ENCODE measurements around the gene ISG15.
"Not testable (repeated sequence)": the region's sequence is repeated elsewhere in the genome, so short reads cannot be mapped to it uniquely, and the experiment has no call there.

ISG15 gene

DNA sequence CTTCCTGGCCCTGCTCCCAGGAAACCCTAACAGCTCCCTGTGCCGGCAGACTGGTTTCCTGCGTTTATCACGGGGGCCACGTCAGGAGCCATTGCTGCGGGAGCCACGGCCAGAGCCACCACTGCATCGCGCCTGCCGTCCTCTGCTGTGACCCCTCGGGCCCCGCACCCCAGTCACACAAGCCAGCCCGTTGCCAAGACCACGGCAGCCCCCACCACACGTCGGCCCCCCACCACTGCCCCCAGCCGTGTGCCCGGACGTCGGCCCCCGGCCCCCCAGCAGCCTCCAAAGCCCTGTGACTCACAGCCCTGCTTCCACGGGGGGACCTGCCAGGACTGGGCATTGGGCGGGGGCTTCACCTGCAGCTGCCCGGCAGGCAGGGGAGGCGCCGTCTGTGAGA is 34.7 kb downstream of the ISG15 start:
- no peak for DNase-seq

DNA sequence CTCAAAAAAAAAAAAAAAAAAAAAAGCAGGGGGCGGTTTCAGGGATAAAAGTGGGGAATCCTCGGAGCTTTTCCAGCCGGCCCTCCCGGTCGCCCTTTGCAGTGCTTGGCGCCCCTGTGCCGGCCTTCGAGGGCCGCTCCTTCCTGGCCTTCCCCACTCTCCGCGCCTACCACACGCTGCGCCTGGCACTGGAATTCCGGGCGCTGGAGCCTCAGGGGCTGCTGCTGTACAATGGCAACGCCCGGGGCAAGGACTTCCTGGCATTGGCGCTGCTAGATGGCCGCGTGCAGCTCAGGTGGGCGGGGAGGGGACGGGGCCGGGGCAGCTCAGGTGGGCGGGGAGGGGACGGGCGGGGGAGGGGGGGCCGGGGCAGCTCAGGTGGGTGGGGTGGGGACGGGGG is 35.5 kb downstream of the ISG15 start:
- no peak for DNase-seq

DNA sequence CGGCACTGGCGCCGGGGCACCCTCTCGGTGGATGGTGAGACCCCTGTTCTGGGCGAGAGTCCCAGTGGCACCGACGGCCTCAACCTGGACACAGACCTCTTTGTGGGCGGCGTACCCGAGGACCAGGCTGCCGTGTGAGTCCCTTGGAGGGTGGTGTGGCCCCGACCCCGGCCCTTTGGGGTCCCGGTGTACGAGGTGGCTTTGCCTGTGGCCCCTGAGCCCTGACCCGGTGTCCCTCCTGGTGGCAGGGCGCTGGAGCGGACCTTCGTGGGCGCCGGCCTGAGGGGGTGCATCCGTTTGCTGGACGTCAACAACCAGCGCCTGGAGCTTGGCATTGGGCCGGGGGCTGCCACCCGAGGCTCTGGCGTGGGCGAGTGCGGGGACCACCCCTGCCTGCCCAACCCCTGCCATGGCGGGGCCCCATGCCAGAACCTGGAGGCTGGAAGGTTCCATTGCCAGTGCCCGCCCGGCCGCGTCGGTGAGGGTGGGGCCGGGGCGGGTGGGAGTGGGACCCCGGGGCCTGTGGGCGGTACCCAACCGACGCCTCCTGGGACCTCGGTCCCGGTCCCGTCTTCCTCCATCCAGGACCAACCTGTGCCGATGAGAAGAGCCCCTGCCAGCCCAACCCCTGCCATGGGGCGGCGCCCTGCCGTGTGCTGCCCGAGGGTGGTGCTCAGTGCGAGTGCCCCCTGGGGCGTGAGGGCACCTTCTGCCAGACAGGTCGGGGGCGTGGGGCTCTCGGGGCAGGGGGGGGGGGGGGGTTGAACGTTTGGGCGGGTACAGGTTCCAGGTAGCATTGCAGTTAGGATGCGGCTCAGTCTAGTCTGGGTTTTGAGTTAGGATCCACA is 36.2 kb downstream of the ISG15 start:
- no peak for DNase-seq

DNA sequence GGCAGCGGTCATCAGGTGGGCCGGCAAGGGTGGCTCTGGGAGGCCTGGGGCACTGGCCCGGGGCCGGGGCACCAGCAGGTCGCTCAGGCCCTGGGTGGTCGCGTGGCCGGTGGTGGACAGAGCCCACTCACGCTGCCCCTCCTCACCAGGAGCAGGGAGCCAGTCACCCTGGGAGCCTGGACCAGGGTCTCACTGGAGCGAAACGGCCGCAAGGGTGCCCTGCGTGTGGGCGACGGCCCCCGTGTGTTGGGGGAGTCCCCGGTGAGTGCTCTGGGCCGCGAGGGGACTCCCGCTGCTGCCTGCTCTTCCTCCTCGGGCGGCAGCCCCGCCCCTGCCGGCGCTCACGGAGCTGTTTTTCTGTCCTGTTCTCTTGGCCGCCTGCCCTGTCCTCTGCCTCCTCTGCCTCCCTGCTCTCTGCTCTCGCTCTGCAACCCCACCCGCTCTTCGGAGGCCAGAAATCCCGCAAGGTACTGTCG is 37.3 kb downstream of the ISG15 start:
- no peak for DNase-seq

DNA sequence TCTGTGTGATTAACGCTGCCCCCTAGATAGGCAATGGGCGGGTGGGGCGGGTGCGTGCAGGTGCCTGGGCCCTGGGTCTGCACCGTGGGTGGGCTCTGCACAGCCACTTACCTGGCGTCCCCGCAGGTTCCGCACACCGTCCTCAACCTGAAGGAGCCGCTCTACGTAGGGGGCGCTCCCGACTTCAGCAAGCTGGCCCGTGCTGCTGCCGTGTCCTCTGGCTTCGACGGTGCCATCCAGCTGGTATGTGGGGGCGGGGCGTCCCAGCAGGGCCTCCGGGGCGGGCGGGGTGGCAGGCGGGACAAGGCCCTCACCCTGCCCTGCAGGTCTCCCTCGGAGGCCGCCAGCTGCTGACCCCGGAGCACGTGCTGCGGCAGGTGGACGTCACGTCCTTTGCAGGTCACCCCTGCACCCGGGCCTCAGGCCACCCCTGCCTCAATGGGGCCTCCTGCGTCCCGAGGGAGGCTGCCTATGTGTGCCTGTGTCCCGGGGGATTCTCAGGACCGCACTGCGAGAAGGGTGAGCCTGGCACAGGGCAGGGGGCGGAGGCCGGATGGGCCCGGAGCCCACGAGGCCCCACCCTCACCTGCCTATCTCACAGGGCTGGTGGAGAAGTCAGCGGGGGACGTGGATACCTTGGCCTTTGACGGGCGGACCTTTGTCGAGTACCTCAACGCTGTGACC is 38.0 kb downstream of the ISG15 start:
- DNase-seq = no peak

DNA sequence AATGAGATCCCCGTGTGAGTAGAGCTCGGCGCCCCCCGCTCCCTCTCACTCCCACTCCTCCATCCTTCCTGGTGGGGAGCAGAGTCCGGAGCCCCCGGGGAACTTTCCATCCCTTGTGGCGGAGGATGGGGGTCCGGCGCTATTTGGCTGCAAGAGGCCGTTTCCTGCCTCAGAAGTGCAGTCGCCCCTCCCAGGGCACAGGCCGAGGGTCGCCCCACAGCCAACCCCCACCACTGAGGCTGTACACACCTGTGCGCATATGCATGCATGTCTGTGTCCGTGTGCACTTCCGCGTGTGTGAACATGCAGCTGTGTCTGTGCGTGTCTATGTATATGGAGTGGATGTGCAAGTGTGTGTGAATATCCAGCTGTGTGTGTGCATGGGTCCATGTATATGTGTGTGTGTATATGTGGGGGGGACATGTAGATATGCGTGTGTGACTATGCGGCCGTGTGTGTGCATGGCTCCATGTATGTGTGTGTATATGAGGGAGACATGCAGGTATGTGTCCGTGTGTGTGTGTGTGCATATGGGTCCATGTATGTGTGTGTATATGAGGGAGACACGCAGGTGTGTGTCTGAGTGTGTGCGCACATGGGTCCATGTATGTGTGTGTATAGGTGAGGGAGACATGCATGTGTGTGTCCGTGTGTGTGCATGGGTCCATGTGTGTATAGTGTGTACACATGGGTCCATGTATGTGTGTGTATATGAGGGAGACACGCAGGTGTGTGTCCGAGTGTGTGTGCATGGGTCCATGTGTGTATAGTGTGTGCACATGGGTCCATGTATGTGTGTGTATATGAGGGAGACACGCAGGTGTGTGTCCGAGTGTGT is 38.9 kb downstream of the ISG15 start:
- no peak for DNase-seq

DNA sequence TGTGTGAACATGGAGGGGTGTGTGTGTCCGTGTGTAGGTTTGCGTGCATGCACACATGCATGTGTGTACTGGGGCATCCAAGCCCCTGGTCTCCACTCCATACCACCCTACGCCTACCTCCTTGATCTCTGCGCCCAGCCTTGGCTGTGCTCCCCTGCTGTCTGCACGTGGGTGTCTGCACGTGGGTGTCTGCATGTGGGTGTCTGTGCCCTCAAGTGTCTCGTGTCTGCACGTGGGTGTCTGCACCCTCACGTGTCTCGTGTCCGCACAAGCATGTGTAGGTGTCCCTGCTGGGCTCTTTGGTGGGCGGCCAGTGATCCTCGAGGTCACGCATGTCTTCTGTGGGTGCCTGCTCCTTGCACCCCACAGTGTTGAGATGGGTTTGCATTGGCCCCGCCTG is 39.7 kb downstream of the ISG15 start:
- no peak for DNase-seq

DNA sequence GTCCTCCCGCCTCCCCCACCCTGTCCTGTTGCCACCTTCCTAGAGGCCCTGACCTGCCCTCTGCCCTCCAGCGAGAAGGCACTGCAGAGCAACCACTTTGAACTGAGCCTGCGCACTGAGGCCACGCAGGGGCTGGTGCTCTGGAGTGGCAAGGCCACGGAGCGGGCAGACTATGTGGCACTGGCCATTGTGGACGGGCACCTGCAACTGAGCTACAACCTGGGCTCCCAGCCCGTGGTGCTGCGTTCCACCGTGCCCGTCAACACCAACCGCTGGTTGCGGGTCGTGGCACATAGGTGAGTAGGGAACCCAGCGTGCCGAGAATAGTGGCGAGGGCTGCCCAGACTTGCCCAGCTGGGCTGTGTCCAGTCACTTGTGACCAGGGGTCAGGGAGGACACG is 40.4 kb downstream of the ISG15 start:
- DNase-seq = no peak

DNA sequence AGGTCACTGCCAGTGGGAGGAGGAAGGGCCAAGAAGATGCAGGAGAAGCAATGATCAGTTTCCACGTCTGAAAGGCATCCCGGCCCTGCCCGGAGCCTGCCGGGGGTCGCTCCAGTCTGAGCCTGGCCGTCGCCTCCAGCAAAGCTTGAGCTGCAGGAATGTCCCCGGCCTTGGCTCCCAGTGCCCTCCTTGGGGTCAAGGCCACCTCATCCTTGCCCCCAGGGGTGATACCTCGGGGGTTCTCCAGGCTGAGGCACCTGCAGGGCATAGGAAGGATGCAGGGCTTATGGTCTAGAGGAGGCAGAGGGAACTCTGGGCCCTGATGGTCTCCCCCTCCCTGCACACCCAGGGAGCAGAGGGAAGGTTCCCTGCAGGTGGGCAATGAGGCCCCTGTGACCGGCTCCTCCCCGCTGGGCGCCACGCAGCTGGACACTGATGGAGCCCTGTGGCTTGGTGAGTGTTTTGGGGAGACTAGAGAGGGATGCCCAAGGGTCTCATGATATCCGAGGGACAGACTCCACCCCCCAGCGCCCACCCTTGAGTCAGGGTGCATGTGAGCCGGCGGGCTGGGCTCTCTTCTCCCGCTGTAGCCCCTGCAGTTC is 40.9 kb downstream of the ISG15 start:
- no peak for DNase-seq

DNA sequence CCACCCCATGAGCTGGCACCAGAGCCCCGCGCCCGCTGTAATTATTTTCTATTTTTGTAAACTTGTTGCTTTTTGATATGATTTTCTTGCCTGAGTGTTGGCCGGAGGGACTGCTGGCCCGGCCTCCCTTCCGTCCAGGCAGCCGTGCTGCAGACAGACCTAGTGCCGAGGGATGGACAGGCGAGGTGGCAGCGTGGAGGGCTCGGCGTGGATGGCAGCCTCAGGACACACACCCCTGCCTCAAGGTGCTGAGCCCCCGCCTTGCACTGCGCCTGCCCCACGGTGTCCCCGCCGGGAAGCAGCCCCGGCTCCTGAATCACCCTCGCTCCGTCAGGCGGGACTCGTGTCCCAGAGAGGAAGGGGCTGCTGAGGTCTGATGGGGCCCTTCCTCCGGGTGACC is 41.7 kb downstream of the ISG15 start:
- no peak for DNase-seq

DNA sequence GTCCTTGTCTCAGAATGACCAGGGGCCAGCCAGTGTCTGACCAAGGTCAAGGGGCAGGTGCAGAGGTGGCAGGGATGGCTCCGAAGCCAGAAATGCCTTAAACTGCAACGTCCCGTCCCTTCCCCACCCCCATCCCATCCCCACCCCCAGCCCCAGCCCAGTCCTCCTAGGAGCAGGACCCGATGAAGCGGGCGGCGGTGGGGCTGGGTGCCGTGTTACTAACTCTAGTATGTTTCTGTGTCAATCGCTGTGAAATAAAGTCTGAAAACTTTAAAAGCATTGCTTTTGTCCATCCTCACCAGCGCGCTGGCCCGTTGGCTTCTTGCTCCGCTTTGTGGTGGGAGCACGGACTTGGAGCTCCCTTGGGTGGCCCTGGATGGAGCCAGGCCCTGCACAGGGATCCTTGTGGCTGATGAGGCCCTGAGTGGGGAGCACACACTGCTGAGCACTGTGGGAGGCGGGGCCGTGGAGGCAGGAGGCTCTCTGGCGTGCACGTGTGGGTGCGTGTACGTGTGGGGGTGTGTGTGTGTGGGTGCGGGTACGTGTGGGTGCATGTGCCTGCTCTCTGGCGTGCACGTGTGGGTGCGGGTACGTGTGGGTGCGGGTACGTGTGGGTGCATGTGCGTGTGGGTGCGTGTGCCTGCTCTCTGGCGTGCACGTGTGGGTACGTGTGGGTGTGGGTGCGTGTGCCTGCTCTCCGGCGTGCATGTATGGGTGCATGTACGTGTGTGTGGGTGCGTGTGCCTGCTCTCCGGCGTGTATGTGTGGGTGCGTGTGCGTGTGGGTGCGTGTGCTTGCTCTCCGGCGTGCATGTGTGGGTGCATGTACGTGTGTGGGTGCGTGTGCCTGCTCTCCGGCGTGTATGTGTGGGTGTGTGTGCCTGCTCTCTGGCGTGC is 42.8 kb downstream of the ISG15 start:
- no peak for DNase-seq

DNA sequence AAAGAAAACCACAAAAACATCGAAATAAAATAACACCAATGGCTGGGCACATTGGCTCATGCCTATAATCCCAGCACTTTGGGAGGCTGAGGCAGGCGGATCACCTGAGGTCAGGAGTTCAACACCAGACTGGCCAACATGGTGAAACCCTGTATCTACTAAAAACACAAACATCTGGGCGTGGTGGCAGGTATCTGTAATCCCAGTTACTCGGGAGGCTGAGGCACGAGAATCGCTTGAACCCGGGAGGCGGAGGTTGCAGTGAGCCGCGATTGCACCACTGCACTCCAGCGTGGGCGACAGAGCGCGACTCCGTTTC is 44.4 kb downstream of the ISG15 start:
- not testable (repeated sequence) for DNase-seq

DNA sequence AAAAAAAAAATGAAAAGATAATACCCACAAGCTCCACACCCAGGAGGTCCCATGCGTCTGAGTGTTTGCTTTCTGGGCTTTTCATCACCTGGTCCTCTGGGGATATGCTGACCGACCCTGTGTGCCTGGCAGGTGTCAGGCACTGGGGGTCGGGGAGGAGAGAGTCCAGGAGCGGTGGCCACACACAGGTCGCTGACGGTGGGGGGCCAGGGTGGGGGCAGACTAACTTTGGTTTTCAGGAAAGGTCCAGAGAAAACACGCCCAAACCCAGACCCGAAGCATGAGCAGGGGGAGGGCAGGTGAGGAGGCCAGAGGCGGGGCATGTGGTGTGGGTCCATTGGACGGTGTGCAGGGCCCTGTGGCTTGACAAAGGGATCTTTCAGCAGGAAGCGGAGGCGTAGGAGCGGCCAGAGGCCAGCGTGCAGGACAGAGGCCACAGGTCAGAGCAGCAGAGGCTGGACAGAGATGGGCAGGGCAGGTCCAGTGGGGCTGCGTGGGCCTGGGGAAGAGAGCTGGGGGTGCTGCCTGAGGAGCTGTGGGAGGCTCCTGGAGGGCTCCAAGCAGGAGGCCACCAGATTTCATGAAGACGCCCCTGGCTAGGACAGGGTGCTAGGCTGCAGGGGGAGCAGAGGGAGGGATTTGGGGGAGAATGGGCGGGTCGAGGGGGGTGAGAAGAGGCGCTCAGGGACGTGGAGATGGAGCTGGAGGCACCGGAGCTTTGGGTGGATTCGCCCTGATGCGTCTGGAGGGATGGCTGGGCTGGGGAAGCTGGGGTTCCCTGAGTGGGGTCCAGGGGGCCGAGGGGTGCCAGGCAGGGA is 45.0 kb downstream of the ISG15 start:
- DNase-seq = no peak

DNA sequence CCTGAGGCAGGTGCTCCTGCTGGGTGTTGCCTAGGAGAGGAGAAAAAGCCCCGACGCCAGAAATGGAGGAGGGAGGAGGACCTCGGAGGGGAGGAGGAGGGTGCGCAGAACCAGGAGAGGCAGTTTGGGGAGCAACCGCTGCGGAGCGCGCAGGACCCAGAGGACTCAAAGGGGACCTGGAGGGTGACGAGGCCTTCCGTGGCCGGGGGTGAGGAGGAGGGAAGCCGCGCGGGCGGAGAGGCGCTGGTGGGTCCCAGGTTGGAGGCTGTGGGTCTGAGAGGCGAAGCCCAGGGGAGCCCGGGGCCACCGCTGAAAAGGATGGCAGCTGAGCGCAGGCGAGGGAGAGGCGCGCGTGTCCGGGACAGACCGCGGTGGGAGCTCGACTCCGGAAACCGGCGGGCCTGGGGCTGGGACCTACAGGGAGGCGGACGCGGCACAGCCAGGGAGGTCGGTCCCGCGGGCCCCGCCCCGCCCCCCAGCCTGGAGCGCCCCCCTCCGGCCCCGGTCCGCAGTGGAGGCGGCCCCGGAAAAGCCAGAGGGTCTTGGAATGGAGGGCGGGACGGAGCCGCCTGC is 45.7 kb downstream of the ISG15 start:
- DNase-seq = no peak

DNA sequence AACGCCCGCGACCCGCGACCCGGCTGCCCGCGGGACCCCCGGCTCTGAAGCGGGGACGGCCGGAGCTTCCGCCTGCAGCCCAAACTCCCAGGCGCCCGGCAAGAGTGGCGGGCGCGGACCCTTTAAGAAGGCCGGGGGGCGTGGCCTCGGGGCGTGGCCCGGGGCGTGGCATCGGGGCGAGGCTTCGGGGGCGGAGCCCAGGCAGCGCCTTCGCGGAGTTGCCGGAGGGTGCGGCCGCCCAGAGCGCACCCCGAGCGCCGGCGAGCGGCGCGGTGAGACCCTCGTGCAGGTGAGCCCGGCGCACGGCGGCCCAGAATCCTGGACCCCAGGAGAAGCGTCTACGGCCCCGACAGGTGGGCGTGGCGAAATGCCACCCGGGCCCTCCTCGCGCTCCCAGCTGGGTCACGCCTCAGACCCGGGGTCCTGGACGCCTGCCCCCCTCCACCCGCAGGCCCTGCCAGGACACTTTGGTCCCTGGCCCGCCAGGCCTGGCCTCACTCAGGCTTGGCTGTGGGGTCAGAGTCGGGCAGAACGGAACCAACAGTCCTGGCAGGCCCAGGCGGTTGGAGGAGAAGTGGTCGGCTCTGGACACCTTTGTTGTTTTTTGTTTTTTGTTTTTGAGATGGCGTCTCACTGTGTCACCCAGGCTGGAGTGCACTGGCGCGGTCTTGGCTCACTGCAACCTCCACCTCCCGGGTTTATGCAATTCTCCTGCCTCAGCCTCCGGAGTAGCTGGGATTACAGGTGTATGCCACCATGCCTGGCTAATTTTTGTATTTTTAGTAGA is 46.4 kb downstream of the ISG15 start:
- DNase-seq = peak; percentile 91

DNA sequence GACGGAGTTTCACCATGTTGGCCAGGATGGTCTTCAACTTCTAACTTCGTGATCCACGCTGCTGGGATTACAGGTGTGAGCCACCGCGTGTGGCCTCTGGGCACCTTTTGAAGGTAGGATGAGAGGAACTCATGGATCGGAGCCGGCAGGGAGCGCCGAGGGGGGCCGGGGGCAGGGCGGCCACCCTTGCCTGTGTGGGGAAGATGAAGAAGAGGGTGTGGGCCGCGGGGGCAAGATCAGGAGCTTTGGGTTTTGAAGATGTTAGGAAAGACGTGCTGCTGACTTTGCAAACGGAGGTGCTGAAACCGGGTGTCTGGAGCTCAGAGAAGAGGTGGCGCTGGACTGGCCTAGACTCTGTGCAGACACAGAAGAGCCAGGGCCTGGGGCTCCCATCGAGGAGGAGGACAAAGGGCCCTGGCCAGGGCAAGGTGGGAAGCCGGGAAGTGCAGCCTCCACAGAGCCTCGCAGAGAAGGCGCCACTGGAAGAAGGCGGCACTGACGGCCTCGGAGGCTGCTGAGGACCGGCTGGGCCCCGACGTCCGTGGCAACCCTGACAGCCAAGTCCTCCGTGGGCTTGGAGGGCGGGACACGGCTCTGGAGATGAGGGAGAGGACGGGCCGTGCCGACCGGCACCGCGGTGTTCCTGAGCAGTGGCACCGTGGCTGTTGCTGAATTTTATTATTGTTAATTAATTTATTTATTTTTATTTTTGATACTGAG is 47.1 kb downstream of the ISG15 start:
- no peak for DNase-seq

DNA sequence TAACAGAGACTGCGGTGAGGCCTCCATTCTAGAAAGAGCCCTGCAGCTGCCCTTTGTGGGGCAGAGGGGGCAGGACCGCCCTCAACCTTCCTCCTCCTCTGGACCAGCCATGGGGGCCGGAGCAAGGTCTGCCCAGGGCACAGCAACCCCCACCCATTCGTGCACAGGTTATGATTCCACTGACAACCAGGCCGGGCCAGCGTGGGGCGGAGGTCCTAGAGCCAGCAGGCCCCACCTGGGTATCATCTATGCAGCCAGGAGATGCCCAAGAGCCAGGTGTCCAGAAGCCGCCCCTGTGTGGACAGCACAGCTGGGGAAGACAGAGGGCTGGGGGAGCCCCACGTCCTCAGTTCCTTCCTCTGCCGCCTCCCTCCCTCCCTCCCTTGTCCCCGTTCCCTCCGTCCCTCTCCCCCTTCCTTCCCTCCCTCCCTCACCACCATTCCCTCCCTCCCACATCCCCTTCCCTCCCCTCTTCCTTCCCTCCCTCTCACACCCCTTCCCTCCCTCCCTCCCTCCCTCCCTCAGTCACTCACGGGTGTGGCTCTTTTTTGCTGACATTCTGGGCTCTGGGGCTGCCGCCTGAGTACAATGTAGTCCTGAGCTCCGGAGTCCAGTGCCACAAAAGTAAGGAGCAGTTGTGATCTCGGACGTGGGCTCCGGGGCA is 48.5 kb downstream of the ISG15 start:
- no peak for DNase-seq

DNA sequence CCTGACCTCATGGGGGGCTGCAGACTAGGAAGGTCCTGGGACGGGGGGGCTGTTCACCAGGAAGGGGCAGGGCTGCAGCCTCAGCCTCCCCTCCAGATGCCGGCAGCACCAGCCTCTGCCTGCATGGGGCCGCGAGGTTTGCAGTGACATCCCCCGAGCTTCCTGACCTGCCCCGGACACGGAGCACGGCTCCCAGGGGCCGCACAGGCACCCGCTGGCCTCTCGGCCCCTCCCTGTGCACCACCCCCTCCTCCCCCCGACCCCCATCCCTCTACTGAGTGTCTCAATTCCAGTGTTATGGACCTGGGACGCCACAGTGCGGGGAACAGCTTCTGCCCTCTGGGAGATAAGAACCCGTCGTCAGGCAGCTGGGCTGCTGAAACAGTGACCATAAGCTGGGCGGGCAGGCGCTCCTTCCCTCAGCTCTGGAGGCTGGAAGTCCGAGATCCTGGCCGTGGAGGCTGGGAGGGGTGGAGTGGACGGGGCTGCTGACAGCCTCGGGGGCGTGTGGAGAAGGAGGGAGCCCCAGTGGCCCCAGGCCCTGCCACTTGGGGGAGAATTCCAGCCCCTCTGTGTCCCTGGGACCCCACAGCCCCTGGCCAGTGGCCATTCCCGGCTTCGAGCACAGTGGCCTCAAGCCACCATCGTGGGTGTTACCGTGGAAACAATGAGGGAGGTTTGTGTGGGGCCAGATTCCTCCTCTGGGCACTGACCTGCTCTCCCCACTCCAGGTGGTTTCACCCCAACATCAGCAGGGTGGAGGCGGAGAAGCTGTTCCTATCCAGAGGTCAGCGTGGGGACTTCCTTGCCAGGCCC is 49.3 kb downstream of the ISG15 start:
- no peak for DNase-seq

All from CD4-positive, alpha-beta T cell treated with Interleukin-21 for 1 hour (primary cell).